ENCODE results near the gene GTPBP4.
"Not testable (repeated sequence)": the region's sequence is repeated elsewhere in the genome, so short reads cannot be mapped to it uniquely, and the experiment has no call there.

Gene GTPBP4

GRCh38 chr10:1029838-1030237 is 41.6 kb downstream of the GTPBP4 start:
- no peak for DNase-seq

GRCh38 chr10:1033601-1034000 is 45.4 kb downstream of the GTPBP4 start:
- no peak for DNase-seq

GRCh38 chr10:1034758-1035157 is 46.5 kb downstream of the GTPBP4 start:
- DNase-seq = no peak

GRCh38 chr10:1035201-1035600 is 47.0 kb downstream of the GTPBP4 start:
- DNase-seq = no peak

GRCh38 chr10:1036341-1036791 is 48.1 kb downstream of the GTPBP4 start:
- DNase-seq = no peak

- DNase-seq = no peak
Measured at GRCh38 chr10:1037098-1037497, 48.9 kb downstream of the GTPBP4 start.

GRCh38 chr10:1038769-1039168 is 50.5 kb downstream of the GTPBP4 start:
- not testable (repeated sequence) for DNase-seq

- no peak for DNase-seq
Measured at GRCh38 chr10:1040133-1040532, 51.9 kb downstream of the GTPBP4 start.

- no peak for DNase-seq
Measured at GRCh38 chr10:1041514-1041913, 53.3 kb downstream of the GTPBP4 start.

GRCh38 chr10:1043532-1043995 is 55.3 kb downstream of the GTPBP4 start:
- no peak for DNase-seq

GRCh38 chr10:1044146-1044545 is 55.9 kb downstream of the GTPBP4 start:
- DNase-seq = no peak

GRCh38 chr10:1044964-1045363 is 56.7 kb downstream of the GTPBP4 start:
- DNase-seq = no peak

GRCh38 chr10:1045415-1045814 is 57.2 kb downstream of the GTPBP4 start:
- no peak for DNase-seq

- no peak for DNase-seq
Measured at GRCh38 chr10:1047937-1048336, 59.7 kb downstream of the GTPBP4 start.

- peak; percentile 18 for DNase-seq
Measured at GRCh38 chr10:1048349-1048731, 60.1 kb downstream of the GTPBP4 start.

- peak; percentile 99 for DNase-seq
Measured at GRCh38 chr10:1048732-1049424, 60.6 kb downstream of the GTPBP4 start, which contains the start of gene IDI1. IDI1 (minus strand) TSS chr10:1049119; CDS start chr10:1049003, 116 bp downstream.

GRCh38 chr10:1049425-1049958 is 61.3 kb downstream of the GTPBP4 start:
- no peak for DNase-seq

- DNase-seq = peak; percentile 9
Measured at GRCh38 chr10:1050145-1050544, 61.9 kb downstream of the GTPBP4 start.

- no peak for DNase-seq
Measured at GRCh38 chr10:1050554-1050953, 62.3 kb downstream of the GTPBP4 start.

- DNase-seq = no peak
Measured at GRCh38 chr10:1054684-1055083, 66.5 kb downstream of the GTPBP4 start.

- peak; percentile 80 for DNase-seq
Measured at GRCh38 chr10:1056326-1057105, 68.3 kb downstream of the GTPBP4 start, which contains the start of gene WDR37. WDR37 (plus strand) TSS chr10:1056385; CDS start chr10:1072156, 15,771 bp downstream.

- no peak for DNase-seq
Measured at GRCh38 chr10:1057106-1057657, 68.9 kb downstream of the GTPBP4 start.

GRCh38 chr10:1058017-1058416 is 69.8 kb downstream of the GTPBP4 start:
- no peak for DNase-seq

Measured in fibroblast of skin of scalp (primary cell).